Measurements from ENCODE around the gene NSL1.

DNA sequence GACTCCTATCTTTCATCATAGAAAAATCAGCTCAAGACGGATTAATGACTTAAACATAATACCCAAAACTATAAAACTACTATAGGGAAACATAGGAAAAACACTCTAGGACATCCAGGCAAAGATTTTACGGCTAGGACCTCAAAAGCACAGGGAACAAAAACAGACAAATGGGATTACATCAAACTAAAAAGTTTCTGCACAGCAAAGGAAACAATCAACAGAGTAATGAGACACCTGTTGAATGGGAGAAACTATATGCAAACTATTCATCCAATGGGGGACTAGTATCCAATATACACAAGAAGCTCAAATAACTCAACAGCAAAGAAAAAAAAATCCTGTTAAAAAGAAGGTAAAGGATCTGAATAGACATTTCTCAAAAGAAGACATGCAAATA is 18.6 kb downstream of the NSL1 start:
- TF ChIP-seq, protein P1, sequence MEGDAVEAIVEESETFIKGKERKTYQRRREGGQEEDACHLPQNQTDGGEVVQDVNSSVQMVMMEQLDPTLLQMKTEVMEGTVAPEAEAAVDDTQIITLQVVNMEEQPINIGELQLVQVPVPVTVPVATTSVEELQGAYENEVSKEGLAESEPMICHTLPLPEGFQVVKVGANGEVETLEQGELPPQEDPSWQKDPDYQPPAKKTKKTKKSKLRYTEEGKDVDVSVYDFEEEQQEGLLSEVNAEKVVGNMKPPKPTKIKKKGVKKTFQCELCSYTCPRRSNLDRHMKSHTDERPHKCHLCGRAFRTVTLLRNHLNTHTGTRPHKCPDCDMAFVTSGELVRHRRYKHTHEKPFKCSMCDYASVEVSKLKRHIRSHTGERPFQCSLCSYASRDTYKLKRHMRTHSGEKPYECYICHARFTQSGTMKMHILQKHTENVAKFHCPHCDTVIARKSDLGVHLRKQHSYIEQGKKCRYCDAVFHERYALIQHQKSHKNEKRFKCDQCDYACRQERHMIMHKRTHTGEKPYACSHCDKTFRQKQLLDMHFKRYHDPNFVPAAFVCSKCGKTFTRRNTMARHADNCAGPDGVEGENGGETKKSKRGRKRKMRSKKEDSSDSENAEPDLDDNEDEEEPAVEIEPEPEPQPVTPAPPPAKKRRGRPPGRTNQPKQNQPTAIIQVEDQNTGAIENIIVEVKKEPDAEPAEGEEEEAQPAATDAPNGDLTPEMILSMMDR (IDR thresholded peaks at IDR 0.05; ENCODE audit: borderline replicate concordance, extremely low read depth, low read length, poor library complexity, severe bottlenecking), result no peak
- TF ChIP-seq EZH2 (IDR thresholded peaks at IDR 0.05; ENCODE audit: borderline replicate concordance, low read depth, low read length, severe bottlenecking), result no peak
